ENCODE measurements around the gene PCBD1.

DNA sequence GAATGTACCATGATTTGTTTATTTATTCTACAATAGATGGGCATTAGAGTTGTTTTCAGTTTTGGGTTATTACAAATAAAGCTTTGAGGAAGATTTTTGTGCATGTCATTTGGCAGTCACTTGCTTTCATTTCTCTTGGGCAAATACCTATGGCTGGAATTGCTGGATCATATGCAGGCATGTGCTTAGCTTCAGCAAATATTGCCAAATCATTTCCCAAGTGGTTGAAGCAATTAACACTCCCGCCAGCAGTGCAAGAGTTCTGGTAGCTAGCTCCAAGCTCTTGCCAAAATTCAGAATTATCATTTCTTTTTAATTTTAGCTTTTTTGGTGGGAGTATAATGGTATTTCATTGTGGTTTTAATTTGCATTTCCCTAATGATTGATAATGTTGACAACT, 32.9 kb upstream of the PCBD1 start:
- TF ChIP-seq POLR2A (IDR thresholded peaks at IDR 0.05; ENCODE audit: low read depth, low read length) (no peak), POLR2AphosphoS5 (IDR thresholded peaks at IDR 0.05; ENCODE audit: low read depth, low read length) (no peak), SPI1 (IDR thresholded peaks at IDR 0.05; ENCODE audit: low read depth, low read length) (no peak), PAX5 (IDR thresholded peaks at IDR 0.05; ENCODE audit: insufficient read depth, low read length, severe bottlenecking) (no peak), POU2F2 (IDR thresholded peaks at IDR 0.05; ENCODE audit: low read depth, low read length) (no peak), TAF1 (IDR thresholded peaks at IDR 0.05; ENCODE audit: low read depth, low read length) (no peak)
